ENCODE results near the gene PNPO.

The PNPO gene

GRCh38 chr17:47949946-47950345, 8.6 kb downstream of the PNPO start:
- DNase-seq (ENCODE audit: low read depth in 2 of 2), result no peak

- no peak for DNase-seq (ENCODE audit: low read depth in 2 of 2)
These were observed 9.1 kb downstream of the PNPO start for GRCh38 chr17:47950448-47950847.

GRCh38 chr17:47952171-47953021, 11.0 kb downstream of the PNPO start:
- DNase-seq (ENCODE audit: low read depth in 2 of 2), result no peak

- DNase-seq (ENCODE audit: low read depth in 2 of 2), result no peak
These were observed 12.5 kb downstream of the PNPO start for GRCh38 chr17:47953909-47954308.

- DNase-seq (ENCODE audit: low read depth in 2 of 2), result no peak
These were observed 14.4 kb downstream of the PNPO start for GRCh38 chr17:47955497-47956461.

GRCh38 chr17:47956791-47957590, 15.6 kb downstream of the PNPO start:
- no peak for DNase-seq (ENCODE audit: low read depth in 2 of 2)

GRCh38 chr17:47957591-47958490, 16.5 kb downstream of the PNPO start, which contains the start of gene PRR15L:
Gene PRR15L, minus strand, starts transcription at chr17:47957883. Its CDS starts 4,649 bp downstream, at chr17:47953234.
- DNase-seq (ENCODE audit: low read depth in 2 of 2), result no peak

GRCh38 chr17:47959825-47960655, 18.7 kb downstream of the PNPO start:
- DNase-seq (ENCODE audit: low read depth in 2 of 2), result no peak

- DNase-seq (ENCODE audit: low read depth in 2 of 2), result no peak
These were observed 20.0 kb downstream of the PNPO start for GRCh38 chr17:47961406-47961805.

- DNase-seq (ENCODE audit: low read depth in 2 of 2), result no peak
These were observed 21.5 kb downstream of the PNPO start for GRCh38 chr17:47962901-47963300.

- no peak for DNase-seq (ENCODE audit: low read depth in 2 of 2)
These were observed 23.5 kb downstream of the PNPO start for GRCh38 chr17:47964856-47965255.

- no peak for DNase-seq (ENCODE audit: low read depth in 2 of 2)
These were observed 24.7 kb downstream of the PNPO start for GRCh38 chr17:47966079-47966519.

- DNase-seq (ENCODE audit: low read depth in 2 of 2), result no peak
These were observed 26.4 kb downstream of the PNPO start for GRCh38 chr17:47967607-47968252.

- DNase-seq (ENCODE audit: low read depth in 2 of 2), result no peak
These were observed 27.5 kb downstream of the PNPO start for GRCh38 chr17:47968836-47969235.

GRCh38 chr17:47969930-47970724, 28.8 kb downstream of the PNPO start:
- no peak for DNase-seq (ENCODE audit: low read depth in 2 of 2)

- peak; percentile 96 for DNase-seq (ENCODE audit: low read depth in 2 of 2)
These were observed 29.5 kb downstream of the PNPO start, which contains the start of gene CDK5RAP3 for GRCh38 chr17:47970725-47971499. Gene CDK5RAP3, plus strand, starts transcription at chr17:47971113. Its CDS starts 34 bp downstream, at chr17:47971147.

GRCh38 chr17:47973541-47973940, 32.2 kb downstream of the PNPO start:
- DNase-seq (ENCODE audit: low read depth in 2 of 2), result no peak
